ENCODE measurements around the gene RNF214.
"Not testable (repeated sequence)": the region's sequence is repeated elsewhere in the genome, so short reads cannot be mapped to it uniquely, and the experiment has no call there.

RNF214 gene

DNA sequence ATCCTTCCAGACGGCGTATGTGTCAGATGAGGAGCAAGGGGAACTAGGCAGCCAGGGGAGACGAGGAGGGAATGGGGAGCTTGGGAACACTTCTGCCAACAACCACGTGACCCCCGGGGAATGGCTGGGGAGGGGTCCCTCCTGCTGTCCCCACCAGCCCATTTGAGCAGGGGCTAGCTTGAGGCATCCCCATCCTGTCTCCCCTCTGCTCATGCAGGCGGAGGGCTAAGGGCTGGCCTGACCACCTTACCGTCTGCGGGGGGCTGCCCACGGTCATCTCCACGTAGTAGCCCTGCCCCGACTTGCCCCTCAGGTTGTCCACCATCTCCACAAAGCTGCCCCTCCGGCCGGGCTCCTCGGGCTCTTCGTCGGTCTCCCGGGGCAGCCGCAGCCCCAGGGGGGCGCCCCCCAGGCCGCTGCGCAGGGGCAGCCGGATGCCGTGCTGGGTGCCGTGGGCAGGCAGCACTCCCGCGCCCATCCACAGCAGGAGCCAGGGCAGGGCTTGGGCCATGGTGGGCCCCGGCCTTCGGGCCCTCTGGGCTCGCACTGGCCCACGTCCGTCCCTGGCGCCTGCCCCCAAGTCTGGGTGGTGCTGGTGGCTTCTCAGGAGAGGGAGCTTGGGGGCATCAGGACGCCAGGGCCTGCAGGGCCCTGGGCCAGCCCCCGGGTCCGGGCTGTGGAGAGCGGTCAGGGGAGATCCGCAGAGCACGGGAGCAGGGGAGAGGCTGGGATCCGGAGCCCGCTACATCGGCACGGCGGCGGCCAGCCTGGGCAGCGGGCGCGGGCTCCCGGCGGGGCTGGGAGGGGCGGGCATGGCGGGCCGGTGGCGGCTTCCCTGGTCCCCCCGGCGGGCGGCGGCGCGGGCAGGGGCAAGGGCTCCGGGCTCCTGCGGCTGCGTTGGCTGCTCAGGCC lies 83.1 kb downstream of the RNF214 start:
- peak; percentile 10 to 58 for DNase-seq (ENCODE audit: low spot score in 2 of 2)
- ATAC-seq: peak; percentile 85
- Mint-ChIP-seq H3K9me3 (no peaks in the 10 kb centered on the region), H3K4me3 (peak overlapping the region; percentile 65), H3K27ac (peak overlapping the region; percentile 77), H3K36me3 (no peaks in the 10 kb centered on the region), H3K4me1 (peaks cover 6% of the 10 kb centered on the region)

DNA sequence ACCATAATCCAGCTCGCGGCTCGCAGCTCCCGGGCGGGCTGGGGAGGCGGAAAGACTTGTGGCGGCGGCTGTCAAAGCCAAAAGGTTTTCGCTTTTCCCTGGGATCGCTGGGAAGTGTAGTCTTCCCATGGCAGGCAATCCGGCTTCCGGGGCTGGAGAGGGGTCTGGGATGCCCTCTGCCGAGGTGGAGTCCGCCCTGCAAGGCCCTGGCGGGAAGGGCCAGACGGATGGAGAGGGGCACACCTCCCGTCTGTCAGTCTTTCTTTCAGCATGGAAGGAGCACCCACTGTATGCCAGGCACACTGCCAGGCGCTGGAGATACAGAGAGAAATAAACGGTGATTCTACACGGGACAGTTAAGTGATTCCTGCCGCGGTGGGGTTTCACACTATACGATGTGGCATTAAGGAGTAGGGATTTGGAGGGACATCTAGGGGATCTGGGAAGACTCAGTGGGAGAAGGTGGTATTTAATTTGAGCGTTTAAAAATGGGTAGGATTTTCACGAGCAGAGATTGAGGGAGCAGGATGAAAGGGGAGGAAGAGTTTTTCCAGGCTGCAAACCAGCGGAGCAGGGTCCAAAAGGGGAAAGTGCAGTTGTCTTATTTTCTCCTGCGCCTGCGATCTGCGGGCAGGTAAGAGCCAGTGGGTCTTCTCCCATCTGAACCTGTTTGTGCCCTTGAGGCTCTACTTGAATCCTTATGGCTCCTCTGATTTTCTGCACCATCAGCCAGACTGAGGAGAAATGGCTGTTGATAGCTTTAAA lies 83.9 kb downstream of the RNF214 start, which contains the start of gene BACE1:
BACE1 (minus strand) TSS at position 60 of the 765 bp plus-strand sequence. CDS start 461 bp downstream, outside the sequence.
- Mint-ChIP-seq H3K36me3 (no peaks in the 10 kb centered on the region), H3K4me1 (peaks cover 6% of the 10 kb centered on the region), H3K27ac (peak within 1 kb of the TSS; percentile 77), H3K9me3 (no peaks in the 10 kb centered on the region), H3K4me3 (peak within 1 kb of the TSS; percentile 65)
- DNase-seq (ENCODE audit: low spot score in 2 of 2) (peak in 1 of 2 donors; percentile 56), ATAC-seq (peak; percentile 48)

DNA sequence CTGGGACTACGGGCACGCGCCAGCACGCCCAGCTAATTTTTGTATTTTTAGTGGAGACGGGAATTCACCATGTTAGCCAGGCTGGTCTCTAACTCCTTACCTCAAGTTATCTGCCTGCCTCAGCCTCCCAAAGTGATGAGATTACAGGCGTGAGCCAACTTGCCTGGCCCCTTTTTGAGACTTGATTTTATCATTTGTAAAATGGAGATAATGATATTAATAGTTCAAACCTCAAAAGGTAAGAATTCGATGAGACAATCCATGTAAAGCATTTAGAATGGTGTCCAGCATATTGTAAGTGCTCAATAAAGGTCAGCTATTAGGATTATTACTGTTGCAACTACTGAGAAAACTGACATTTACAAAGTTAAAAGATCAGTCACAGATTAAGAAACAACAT lies 86.3 kb downstream of the RNF214 start:
- ATAC-seq: no peak
- no peak overlapping the region for H3K27ac Mint-ChIP-seq
- no peak overlapping the region for H3K4me3 Mint-ChIP-seq
- no peak for DNase-seq (ENCODE audit: low spot score in 2 of 2)
- no peaks in the 10 kb centered on the region for H3K36me3 Mint-ChIP-seq
- H3K4me1 Mint-ChIP-seq: peaks cover 6% of the 10 kb centered on the region
- no peaks in the 10 kb centered on the region for H3K9me3 Mint-ChIP-seq

DNA sequence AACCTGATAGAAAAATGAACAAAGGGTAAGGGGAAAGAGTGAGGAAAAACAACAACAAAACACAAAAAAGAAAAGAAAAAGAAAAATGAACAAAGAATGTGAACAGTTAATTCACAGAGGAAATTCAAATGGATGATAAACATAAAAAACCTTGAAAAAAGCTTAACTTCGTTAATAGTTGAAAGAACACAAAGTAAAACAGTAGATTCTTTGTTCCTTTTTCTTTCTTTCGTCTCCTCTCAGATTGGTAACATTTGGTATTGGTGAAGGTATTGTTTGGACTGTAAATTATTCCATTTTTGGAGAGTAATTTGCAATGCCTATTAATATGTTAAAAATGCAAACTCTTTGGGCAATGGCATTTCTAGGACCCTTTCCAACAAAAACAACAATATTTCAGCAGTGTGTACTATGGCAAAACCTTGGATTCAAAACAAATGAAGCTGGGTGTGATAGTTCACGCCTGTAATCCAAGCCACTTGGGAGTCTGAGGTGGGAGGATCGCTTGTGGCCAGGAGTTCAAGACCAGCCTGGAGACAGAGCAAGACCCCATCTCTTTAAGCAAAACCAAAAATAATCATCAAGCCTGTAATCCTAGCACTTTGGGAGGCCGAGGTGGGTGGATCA lies 86.9 kb downstream of the RNF214 start:
- peaks cover 6% of the 10 kb centered on the region for H3K4me1 Mint-ChIP-seq
- H3K4me3 Mint-ChIP-seq: no peak overlapping the region
- DNase-seq (ENCODE audit: low spot score in 2 of 2): no peak
- H3K9me3 Mint-ChIP-seq: no peaks in the 10 kb centered on the region
- no peaks in the 10 kb centered on the region for H3K36me3 Mint-ChIP-seq
- no peak overlapping the region for H3K27ac Mint-ChIP-seq
- no peak for ATAC-seq

DNA sequence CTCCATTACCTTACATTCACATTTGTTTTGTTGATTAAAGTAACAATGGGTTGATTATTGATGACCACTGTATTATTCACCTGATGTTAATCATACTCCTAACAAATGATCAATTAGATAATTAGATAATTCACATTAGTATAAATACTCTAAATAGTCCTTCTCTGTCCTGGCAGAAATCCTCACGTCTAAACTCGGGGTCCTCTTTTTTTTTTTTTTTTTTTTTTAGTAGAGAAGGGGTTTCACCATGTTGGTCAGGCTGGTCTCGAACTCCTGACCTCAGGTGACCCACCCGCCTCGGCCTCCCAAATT lies 94.7 kb downstream of the RNF214 start:
- not testable (repeated sequence) for ATAC-seq; H3K4me1 Mint-ChIP-seq; H3K36me3 Mint-ChIP-seq; H3K9me3 Mint-ChIP-seq; DNase-seq (ENCODE audit: low spot score in 2 of 2); H3K4me3 Mint-ChIP-seq; H3K27ac Mint-ChIP-seq

DNA sequence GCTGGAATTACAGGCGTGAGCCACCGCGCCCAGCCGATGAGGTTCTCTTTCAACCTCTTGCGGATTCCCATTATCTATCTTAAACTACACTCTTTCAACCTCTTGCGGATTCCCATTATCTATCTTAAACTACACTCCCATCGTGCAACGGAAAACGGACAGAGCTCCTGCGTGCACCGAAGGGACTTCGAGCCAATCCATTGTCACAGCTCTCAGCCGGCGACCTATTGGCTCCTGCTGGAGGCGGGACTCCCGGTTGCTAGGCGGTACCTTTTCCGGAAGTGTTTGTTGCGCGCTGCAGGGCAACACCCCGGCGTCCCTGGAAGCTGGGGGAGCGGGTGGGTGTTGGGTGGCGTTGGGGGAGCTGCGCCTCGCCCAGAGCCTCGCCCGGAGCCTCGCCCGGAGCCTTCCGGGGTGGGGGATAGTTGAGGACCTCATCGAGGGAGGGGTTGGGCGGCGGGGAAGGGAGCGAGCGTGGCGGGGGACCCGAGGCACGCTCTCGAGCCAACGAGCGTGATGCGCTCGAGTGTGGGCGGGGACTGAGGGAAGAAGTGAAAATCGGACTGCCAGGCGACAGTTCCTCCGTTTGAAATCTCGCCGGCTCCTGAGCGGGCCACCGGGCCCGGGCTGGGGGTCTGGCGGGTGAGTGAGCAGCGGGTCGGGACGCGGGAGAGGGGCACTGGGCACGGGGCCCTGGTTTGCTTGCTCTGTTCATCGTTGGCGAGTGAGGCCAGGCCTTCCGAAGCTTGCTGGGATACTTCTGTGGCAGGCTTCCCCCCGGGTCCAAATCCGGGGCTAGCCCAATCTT lies 95.3 kb downstream of the RNF214 start, which contains the start of gene CEP164:
CEP164 (plus strand) TSS at position 288 of the 808 bp plus-strand sequence. CDS start 10,733 bp downstream, outside the sequence.
- peak; percentile 99 for ATAC-seq
- Mint-ChIP-seq H3K9me3 (no peaks in the 10 kb centered on the region), H3K27ac (no peak within 1 kb of the TSS), H3K36me3 (no peaks in the 10 kb centered on the region), H3K4me1 (peaks cover 6% of the 10 kb centered on the region), H3K4me3 (no peak within 1 kb of the TSS)
- peak; percentile 82 to 95 for DNase-seq (ENCODE audit: low spot score in 2 of 2)

DNA sequence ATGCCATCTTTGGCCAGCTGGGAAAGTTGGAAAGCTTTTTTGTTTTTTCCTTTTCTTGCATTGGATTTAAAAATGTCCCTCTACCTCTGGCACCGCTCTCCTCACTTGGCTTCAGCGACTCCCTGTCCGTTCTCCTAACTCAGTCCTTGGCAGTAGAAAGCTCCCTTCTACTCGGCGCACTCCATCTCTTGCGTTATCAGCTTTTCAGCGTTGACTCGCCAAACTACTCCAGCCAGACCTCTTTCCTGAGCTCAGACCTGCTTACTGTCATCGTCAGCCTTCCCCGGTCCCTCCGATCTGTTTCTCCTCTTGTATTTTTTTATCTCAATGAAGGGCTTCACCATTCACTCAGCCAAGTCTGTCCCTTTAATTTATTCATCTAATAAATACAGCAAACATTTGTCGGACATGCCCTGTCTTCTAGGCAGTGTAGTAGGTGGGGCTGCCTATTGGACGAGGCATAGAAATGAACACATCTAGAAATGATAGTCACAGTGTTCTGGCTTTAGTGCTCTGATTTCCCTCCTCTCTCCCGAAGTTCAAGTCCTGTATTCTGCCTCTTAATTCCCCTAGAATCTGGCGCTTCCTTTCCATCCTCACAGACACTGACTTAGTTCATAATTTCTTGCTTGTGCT lies 96.0 kb downstream of the RNF214 start:
- peak; percentile 15 for ATAC-seq
- no peak overlapping the region for H3K27ac Mint-ChIP-seq
- H3K36me3 Mint-ChIP-seq: no peaks in the 10 kb centered on the region
- no peaks in the 10 kb centered on the region for H3K9me3 Mint-ChIP-seq
- no peak for DNase-seq (ENCODE audit: low spot score in 2 of 2)
- no peak overlapping the region for H3K4me3 Mint-ChIP-seq
- peaks cover 6% of the 10 kb centered on the region for H3K4me1 Mint-ChIP-seq

DNA sequence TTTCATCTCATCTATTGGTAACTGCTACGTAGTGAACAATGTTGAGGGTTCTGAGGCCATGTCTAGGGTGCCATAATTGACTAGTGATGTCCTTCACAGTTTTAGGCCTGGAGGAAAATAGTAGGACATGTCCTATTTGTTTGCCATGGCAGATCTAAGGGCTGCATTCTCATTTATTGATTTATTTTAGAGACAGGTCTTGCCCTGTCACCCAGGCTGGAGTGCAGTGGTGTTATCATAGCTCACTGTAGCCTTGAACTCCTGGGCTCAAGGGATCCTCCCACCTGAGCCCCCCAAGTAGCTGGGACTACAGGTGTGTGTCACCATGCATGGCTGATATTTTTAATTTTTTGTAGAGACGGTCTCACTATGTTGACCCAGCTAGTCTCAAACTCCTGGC lies 100.4 kb downstream of the RNF214 start:
- H3K9me3 Mint-ChIP-seq: no peaks in the 10 kb centered on the region
- H3K27ac Mint-ChIP-seq: no peak overlapping the region
- H3K4me1 Mint-ChIP-seq: peaks cover 11% of the 10 kb centered on the region
- DNase-seq (ENCODE audit: low spot score in 2 of 2): no peak
- no peak for ATAC-seq
- H3K36me3 Mint-ChIP-seq: peaks cover 12% of the 10 kb centered on the region
- H3K4me3 Mint-ChIP-seq: no peak overlapping the region

DNA sequence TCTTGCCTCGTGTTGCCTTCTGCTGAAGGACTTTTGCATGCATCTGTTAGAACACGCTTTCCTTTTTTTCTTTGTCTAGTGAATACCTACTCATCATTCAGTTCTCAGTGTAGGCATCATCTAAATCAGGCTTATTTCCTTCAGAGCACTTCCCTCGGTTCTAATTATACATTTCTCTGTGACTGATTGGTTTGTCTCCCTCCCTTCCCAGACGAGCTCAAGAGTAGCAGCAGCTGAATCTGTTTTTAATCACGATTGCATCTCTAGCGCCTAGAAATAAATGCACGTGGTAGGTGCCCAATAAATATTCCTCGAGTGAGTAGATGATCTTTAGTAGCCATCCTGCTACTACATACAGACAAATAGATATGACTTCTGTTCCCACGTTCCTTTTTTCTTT lies 101.4 kb downstream of the RNF214 start:
- no peak for ATAC-seq
- Mint-ChIP-seq H3K9me3 (no peaks in the 10 kb centered on the region), H3K36me3 (peaks cover 20% of the 10 kb centered on the region), H3K27ac (no peak overlapping the region), H3K4me1 (peaks cover 20% of the 10 kb centered on the region), H3K4me3 (no peak overlapping the region)
- DNase-seq (ENCODE audit: low spot score in 2 of 2): no peak

DNA sequence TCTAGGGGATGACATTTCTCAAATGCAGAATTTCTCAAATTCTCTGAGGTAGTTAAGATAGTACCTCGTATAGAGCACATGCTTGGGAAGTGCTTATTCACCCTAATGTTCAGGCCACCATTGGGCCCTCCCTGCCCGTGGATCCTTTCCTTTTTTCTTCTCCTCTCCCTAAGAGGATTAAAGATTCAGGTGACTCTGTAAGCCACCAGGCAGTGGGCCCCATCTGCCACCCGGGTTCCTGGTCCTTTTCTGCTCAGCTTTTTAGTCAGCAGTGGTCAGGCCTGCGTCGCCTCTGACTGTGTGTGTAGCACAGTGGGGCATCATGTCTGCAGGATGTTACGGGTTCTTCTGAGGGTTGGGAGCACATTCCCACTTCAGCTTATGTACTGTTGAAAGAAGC lies 102.4 kb downstream of the RNF214 start:
- Mint-ChIP-seq H3K36me3 (peaks cover 30% of the 10 kb centered on the region), H3K9me3 (no peaks in the 10 kb centered on the region)

DNA sequence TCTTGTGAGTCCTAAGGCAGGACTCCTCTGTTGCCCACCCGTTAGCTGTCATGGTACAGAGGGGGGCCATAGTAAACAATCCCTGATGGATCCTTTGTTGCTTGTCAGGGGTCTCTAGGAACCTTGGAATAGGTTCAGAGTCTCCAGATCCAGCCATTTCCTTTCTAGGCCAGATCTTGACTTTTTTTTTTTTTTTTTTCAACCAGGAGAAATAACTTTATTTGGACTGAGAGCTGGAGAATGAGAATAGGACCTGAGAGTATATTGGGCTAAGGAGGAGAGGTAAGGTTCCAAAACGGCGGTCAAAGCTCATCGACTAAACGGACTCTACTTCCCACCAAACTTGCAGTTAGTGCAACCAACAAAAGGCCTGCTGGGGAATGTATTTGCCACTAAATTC lies 102.9 kb downstream of the RNF214 start:
- Mint-ChIP-seq H3K36me3 (peaks cover 35% of the 10 kb centered on the region), H3K4me1 (peaks cover 13% of the 10 kb centered on the region), H3K27ac (peak overlapping the region; percentile 12), H3K9me3 (no peaks in the 10 kb centered on the region), H3K4me3 (no peak overlapping the region)
- DNase-seq (ENCODE audit: low spot score in 2 of 2) (no peak), ATAC-seq (no peak)

More for the DNA sequence above, 102.4 kb downstream of the RNF214 start:
- Mint-ChIP-seq H3K27ac (peak overlapping the region; percentile 12), H3K4me3 (no peak overlapping the region), H3K4me1 (peaks cover 18% of the 10 kb centered on the region)
- no peak for DNase-seq (ENCODE audit: low spot score in 2 of 2)
- ATAC-seq: no peak

Measured in stimulated activated effector memory CD8-positive, alpha-beta T cell treated with anti-CD3 and anti-CD28 coated beads, Interleukin-12 subunit alpha, Interleukin-12 subunit beta, amount 100 ng/mL, for 72 hours (primary cell).